ENCODE measurements around the gene CHN1.

Gene CHN1

GRCh38 chr2:174892546-174892945, 112.6 kb downstream of the CHN1 start:
- no peak overlapping the region for H3K4me3 Mint-ChIP-seq
- DNase-seq (no peak), ATAC-seq (peak; percentile 78)
- H3K4me1 Mint-ChIP-seq, result peaks cover 16% of the 10 kb centered on the region
- H3K27me3 Mint-ChIP-seq, result no peaks in the 10 kb centered on the region
- H3K27ac Mint-ChIP-seq, result no peak overlapping the region
- peaks cover 0 to 4% of the 10 kb centered on the region in 2 donors for H3K9me3 Mint-ChIP-seq

- ATAC-seq, result no peak
- no peaks in the 10 kb centered on the region for H3K27me3 Mint-ChIP-seq
- peaks cover 16% of the 10 kb centered on the region for H3K4me1 Mint-ChIP-seq
- H3K4me3 Mint-ChIP-seq, result no peak overlapping the region
- no peak for DNase-seq
- peaks cover 0 to 2% of the 10 kb centered on the region in 2 donors for H3K9me3 Mint-ChIP-seq
- no peak overlapping the region for H3K27ac Mint-ChIP-seq
Observed at GRCh38 chr2:174888646-174889271, 116.4 kb downstream of the CHN1 start.

- no peaks in the 10 kb centered on the region for H3K9me3 Mint-ChIP-seq
- no peak for DNase-seq
Observed at GRCh38 chr2:174888146-174888545, 117.0 kb downstream of the CHN1 start.

GRCh38 chr2:174882416-174882815, 122.8 kb downstream of the CHN1 start:
- Mint-ChIP-seq H3K4me3 (no peak overlapping the region), H3K9me3 (no peaks in the 10 kb centered on the region), H3K4me1 (no peaks in the 10 kb centered on the region), H3K27ac (no peak overlapping the region), H3K27me3 (no peaks in the 10 kb centered on the region)
- ATAC-seq (no peak), DNase-seq (no peak)

More at GRCh38 chr2:174888146-174888545, 117.0 kb downstream of the CHN1 start:
- ATAC-seq, result no peak
- Mint-ChIP-seq H3K27ac (no peak overlapping the region), H3K27me3 (no peaks in the 10 kb centered on the region), H3K4me1 (peaks cover 16% of the 10 kb centered on the region), H3K4me3 (no peak overlapping the region)

GRCh38 chr2:174881678-174882077, 123.5 kb downstream of the CHN1 start:
- H3K9me3 Mint-ChIP-seq, result no peaks in the 10 kb centered on the region
- ATAC-seq, result no peak

GRCh38 chr2:174878537-174879147, 126.5 kb downstream of the CHN1 start:
- DNase-seq, result no peak
- H3K27me3 Mint-ChIP-seq, result no peaks in the 10 kb centered on the region
- no peak overlapping the region for H3K27ac Mint-ChIP-seq
- H3K4me1 Mint-ChIP-seq, result no peaks in the 10 kb centered on the region
- H3K4me3 Mint-ChIP-seq, result no peak overlapping the region
- ATAC-seq, result no peak
- no peaks in the 10 kb centered on the region for H3K9me3 Mint-ChIP-seq

More at GRCh38 chr2:174881678-174882077, 123.5 kb downstream of the CHN1 start:
- H3K27me3 Mint-ChIP-seq, result no peaks in the 10 kb centered on the region
- no peak overlapping the region for H3K27ac Mint-ChIP-seq
- H3K4me3 Mint-ChIP-seq, result no peak overlapping the region
- DNase-seq, result no peak
- H3K4me1 Mint-ChIP-seq, result no peaks in the 10 kb centered on the region

- ATAC-seq (no peak), DNase-seq (no peak)
- no peaks in the 10 kb centered on the region for H3K27me3 Mint-ChIP-seq
- H3K4me3 Mint-ChIP-seq, result no peak overlapping the region
- H3K4me1 Mint-ChIP-seq, result no peaks in the 10 kb centered on the region
- H3K9me3 Mint-ChIP-seq, result no peaks in the 10 kb centered on the region
- no peak overlapping the region for H3K27ac Mint-ChIP-seq
Observed at GRCh38 chr2:174877751-174878150, 127.4 kb downstream of the CHN1 start.

- H3K27me3 Mint-ChIP-seq, result no peaks in the 10 kb centered on the region
- no peak for DNase-seq
- no peak overlapping the region for H3K27ac Mint-ChIP-seq
- no peak overlapping the region for H3K4me3 Mint-ChIP-seq
- no peaks in the 10 kb centered on the region for H3K9me3 Mint-ChIP-seq
- H3K4me1 Mint-ChIP-seq, result no peaks in the 10 kb centered on the region
- ATAC-seq, result no peak
Observed at GRCh38 chr2:174877301-174877700, 127.9 kb downstream of the CHN1 start.

- H3K4me1 Mint-ChIP-seq, result no peaks in the 10 kb centered on the region
Observed at GRCh38 chr2:174874085-174874484, 131.1 kb downstream of the CHN1 start.

GRCh38 chr2:174873471-174873870, 131.7 kb downstream of the CHN1 start:
- Mint-ChIP-seq H3K4me3 (no peak overlapping the region), H3K9me3 (no peaks in the 10 kb centered on the region), H3K27ac (no peak overlapping the region), H3K27me3 (no peaks in the 10 kb centered on the region), H3K4me1 (no peaks in the 10 kb centered on the region)
- DNase-seq (no peak), ATAC-seq (no peak)

More at GRCh38 chr2:174874085-174874484, 131.1 kb downstream of the CHN1 start:
- DNase-seq, result no peak
- Mint-ChIP-seq H3K27ac (no peak overlapping the region), H3K4me3 (no peak overlapping the region), H3K9me3 (no peaks in the 10 kb centered on the region), H3K27me3 (no peaks in the 10 kb centered on the region)
- ATAC-seq, result no peak

- Mint-ChIP-seq H3K9me3 (no peaks in the 10 kb centered on the region), H3K27me3 (no peaks in the 10 kb centered on the region), H3K4me3 (no peak overlapping the region), H3K27ac (no peak overlapping the region), H3K4me1 (no peaks in the 10 kb centered on the region)
- ATAC-seq (no peak), DNase-seq (no peak)
Observed at GRCh38 chr2:174870787-174871186, 134.4 kb downstream of the CHN1 start.

- ATAC-seq, result no peak
- no peak for DNase-seq
- Mint-ChIP-seq H3K4me3 (no peak overlapping the region), H3K4me1 (no peaks in the 10 kb centered on the region), H3K9me3 (no peaks in the 10 kb centered on the region), H3K27me3 (no peaks in the 10 kb centered on the region), H3K27ac (no peak overlapping the region)
Observed at GRCh38 chr2:174868878-174869277, 136.3 kb downstream of the CHN1 start.

GRCh38 chr2:174866421-174866820, 138.8 kb downstream of the CHN1 start:
- Mint-ChIP-seq H3K27ac (no peak overlapping the region), H3K27me3 (no peaks in the 10 kb centered on the region), H3K4me1 (no peaks in the 10 kb centered on the region), H3K9me3 (no peaks in the 10 kb centered on the region), H3K4me3 (no peak overlapping the region)
- ATAC-seq (no peak), DNase-seq (no peak)

GRCh38 chr2:174863183-174863582, 142.0 kb downstream of the CHN1 start:
- no peaks in the 10 kb centered on the region for H3K9me3 Mint-ChIP-seq
- DNase-seq, result no peak
- no peak overlapping the region for H3K4me3 Mint-ChIP-seq
- H3K27ac Mint-ChIP-seq, result no peak overlapping the region
- no peak for ATAC-seq
- no peaks in the 10 kb centered on the region for H3K27me3 Mint-ChIP-seq
- no peaks in the 10 kb centered on the region for H3K4me1 Mint-ChIP-seq

- DNase-seq, result no peak
- Mint-ChIP-seq H3K27me3 (no peaks in the 10 kb centered on the region), H3K4me3 (no peak overlapping the region), H3K4me1 (no peaks in the 10 kb centered on the region), H3K9me3 (no peaks in the 10 kb centered on the region), H3K27ac (no peak overlapping the region)
- ATAC-seq, result no peak
Observed at GRCh38 chr2:174859563-174860169, 145.5 kb downstream of the CHN1 start.

GRCh38 chr2:174858745-174859144, 146.4 kb downstream of the CHN1 start:
- DNase-seq (no peak), ATAC-seq (no peak)
- Mint-ChIP-seq H3K9me3 (no peaks in the 10 kb centered on the region), H3K27me3 (no peaks in the 10 kb centered on the region), H3K27ac (no peak overlapping the region), H3K4me1 (no peaks in the 10 kb centered on the region), H3K4me3 (no peak overlapping the region)

Data from stimulated activated naive CD8-positive, alpha-beta T cell treated with anti-CD3 and anti-CD28 coated beads, Interleukin-15, amount 100 ng/mL, for 72 hours (primary cell).